ENCODE measurements around the gene TMEM256.

Gene TMEM256

DNA sequence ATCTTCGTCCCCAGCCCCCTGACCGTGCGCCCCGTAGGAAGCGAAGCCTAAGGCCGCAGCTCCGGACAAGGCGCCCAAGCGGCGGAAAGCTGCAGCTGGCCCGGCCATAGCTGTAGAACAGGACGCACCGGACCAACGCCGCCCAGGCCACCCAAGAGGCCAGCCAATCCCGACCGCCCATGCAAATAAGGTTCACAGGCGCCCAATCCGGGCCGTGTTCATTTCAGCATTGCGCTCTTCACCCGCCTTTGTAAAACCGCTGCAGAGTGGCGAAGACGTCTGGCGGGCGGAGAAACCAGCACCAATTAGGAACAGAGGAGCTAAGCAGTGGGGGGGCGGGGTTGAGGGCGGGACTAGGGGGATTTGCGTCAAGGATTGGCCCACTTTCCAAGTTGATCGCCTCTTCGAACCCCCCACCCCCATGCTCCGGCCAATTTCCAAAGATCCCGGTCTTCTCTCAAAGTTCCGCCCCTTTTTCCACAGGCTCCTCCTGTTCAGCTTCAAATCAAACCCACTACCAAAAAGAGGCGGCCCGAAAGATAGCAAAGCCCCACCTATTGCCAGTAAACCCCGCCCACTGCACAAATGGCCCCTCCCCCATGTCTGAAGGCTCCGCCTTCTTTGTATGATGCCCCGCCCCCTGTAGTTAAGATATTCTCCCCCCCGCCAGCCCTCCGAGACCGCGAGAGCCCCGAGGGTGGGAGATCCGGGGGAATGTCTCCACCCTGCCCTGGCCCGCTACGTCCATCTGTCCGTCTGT is at the start of gene TMEM256:
Gene TMEM256 (minus strand): TSS at position 121 of the 760 bp plus-strand sequence. CDS start 13 bp downstream, at position 108.
- DNase-seq (ENCODE audit: extremely low read depth in 1 of 2, low read depth in 1 of 2): peak; percentile 88 to 97

DNA sequence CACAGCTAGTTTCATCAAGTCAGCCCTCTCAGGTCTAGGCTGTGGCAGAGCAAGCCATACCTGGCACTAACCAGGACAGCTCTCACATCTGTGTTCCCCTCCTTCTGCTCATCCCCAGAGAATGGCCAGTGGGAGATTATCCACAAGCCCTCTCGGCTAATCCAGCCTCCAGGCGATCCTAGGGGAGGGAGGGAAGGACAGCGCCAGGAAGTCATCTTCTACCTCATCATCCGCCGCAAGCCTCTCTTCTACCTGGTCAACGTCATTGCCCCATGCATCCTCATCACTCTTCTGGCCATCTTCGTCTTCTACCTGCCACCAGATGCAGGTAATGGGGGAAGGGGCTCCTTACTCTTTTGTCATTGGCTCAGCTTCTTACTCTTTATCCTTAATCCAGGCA is 44.6 kb upstream of the TMEM256 start:
- DNase-seq (ENCODE audit: extremely low read depth in 1 of 2, low read depth in 1 of 2): no peak

DNA sequence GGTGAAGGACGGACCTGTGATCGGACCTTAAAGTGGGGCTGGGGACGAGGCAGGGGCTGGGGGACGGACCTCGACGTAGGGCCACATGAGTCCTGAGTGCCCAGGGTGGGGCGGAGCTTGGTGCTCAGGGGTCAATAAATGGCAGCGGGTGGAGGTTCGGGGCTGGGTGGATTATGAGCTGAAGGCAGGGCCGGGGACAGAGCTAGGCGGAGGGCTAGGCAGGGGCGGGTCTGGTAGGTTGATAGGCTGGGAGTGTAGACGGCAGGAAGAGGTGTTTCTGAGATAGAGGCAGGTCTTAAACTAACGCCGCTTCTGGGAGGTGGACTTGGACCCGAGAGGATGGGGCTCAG is 41.7 kb upstream of the TMEM256 start:
- DNase-seq (ENCODE audit: extremely low read depth in 1 of 2, low read depth in 1 of 2): no peak

DNA sequence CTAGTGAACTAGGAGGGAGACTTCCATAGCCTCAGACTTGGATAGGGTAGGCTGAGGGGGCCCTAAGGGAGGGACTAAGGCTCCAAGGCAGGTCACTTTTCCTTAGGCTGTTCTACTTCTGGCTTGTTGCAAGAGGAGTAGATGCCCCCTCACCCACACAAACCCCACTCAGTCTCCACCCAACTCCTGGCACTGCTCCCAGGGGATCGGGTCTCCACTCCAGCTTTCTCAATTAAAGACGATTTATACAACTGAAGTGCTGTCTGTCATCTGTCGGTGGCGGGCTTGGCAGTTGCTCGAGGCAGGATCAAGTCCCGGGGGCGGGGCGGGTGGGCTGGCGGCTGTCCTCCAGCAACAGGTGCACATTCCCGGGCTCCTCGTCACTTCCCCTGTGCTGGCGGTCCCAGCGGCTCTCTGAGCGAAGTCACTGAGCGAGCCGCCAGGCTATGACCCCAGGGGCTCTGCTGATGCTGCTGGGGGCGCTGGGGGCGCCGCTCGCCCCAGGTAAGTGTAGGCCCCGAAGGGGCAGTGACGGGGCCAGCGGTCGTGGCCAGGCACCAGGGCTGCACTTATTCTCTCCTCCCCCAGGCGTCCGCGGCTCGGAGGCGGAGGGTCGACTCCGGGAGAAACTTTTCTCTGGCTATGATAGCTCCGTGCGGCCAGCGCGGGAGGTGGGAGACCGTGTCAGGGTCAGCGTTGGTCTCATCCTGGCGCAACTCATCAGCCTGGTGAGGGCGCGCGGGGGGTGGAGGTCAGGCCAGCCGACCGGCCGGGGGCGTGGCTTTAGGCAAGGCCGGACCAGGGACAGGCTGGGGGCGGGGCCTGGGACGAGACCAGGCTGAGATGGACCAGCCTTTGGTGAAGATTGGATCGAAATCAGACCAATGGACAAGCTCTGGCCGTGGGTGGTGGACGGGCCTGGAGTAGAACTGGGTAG is 41.1 kb upstream of the TMEM256 start, which contains the start of gene CHRNB1:
Gene CHRNB1 (plus strand): TSS at position 380 of the 937 bp plus-strand sequence. CDS start 67 bp downstream, at position 447.
- DNase-seq (ENCODE audit: extremely low read depth in 1 of 2, low read depth in 1 of 2): no peak

DNA sequence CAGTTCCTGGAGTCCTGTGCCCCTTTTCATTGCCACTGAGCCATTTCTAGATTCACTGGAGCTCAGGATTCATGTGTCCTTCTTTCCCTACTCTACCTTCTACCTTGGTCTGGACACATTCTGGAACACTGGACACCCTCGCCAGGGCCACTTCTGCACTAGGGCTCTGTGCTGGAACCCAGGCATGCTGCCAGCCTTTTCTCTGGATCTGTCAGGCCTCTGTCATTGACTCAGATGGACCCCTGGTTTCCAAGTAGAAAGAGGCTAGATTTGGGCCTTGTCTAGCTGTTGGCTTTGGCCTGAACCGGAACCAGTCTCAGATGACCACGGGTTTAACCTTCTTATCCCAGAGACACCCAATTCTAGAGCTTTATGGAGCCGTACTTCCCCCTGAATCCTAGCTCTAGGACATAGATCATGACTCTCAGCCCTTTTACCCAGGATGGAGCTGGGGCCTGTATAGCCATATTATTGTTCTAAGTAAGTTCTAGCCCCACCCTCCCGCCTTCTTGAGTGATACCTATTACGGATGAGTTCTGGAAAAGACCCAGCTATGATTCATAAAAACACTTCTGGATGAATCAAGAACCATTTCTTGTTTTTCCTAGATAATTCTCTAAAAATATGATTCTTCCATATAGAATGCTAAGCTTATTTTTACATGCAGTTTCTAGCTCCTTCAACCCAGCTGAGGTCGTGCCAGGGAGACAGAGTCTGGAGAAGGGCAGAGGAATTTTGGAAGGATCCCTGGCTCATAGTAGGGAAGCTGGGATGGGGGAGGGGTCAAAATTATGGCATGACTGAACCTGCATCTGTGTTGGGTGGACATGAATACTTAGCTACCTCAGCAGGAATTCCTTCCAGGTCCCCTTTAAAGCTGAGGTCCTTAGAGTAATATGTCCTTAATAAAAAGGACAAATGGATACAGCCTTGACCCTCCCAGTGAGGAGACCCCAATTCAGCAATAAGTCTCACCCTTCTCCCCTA is 39.9 kb upstream of the TMEM256 start:
- no peak for DNase-seq (ENCODE audit: extremely low read depth in 1 of 2, low read depth in 1 of 2)

DNA sequence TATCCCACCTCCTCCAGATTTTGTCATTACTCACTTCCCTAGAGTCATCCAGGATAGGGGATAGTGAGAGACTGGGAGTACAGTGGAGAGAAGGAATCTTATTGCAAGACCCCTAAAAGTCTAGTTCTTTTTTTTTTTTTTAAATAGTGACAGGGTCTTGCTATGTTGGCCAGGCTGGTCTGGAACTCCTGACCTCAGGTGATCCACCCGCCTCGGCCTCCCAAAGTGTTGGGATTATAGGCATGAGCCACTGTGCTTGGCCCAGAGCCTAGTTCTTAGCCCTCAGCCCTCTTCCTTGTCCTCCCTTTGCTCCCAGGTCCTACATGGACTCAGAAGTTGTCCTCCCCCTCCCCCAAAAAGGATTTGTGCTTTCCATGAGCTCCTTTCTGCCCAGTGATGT is 38.2 kb upstream of the TMEM256 start:
- no peak for DNase-seq (ENCODE audit: extremely low read depth in 1 of 2, low read depth in 1 of 2)

DNA sequence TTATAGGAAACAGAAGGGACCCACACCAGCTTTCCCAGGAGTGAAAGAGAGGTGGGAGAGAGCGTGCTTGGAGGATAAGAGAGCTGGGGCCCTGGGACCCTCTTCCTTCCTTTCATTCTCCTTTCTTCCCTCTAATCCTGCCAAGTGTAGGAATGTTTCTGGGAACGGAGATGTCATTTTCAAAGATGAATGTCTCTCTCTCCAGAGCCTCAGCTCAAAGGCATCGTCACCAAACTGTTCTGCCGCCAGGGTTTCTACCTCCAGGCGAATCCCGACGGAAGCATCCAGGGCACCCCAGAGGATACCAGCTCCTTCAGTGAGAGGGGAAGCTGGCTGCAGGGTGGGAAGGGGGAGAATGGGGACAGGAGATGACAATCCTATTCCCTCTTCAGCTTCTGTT is 37.4 kb upstream of the TMEM256 start:
- DNase-seq (ENCODE audit: extremely low read depth in 1 of 2, low read depth in 1 of 2): no peak

DNA sequence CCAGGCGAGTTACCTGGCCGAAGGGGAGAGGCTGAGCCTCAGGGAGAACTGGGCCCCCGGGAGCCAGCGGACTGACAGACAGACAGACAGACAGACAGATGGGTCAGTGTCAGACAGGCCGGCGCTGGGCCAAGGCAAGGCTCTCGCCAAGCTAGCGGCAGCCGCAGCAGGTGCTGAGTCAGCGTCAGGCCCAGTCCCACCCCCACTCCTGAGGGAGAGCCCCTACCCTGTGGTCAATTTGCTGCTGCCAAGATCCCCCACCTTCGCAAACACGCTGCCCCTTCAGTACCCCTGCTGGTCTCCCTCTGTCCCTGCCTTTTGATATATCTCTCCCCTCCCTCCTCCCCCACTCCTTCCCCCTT is 36.9 kb upstream of the TMEM256 start:
- DNase-seq (ENCODE audit: extremely low read depth in 1 of 2, low read depth in 1 of 2): no peak

DNA sequence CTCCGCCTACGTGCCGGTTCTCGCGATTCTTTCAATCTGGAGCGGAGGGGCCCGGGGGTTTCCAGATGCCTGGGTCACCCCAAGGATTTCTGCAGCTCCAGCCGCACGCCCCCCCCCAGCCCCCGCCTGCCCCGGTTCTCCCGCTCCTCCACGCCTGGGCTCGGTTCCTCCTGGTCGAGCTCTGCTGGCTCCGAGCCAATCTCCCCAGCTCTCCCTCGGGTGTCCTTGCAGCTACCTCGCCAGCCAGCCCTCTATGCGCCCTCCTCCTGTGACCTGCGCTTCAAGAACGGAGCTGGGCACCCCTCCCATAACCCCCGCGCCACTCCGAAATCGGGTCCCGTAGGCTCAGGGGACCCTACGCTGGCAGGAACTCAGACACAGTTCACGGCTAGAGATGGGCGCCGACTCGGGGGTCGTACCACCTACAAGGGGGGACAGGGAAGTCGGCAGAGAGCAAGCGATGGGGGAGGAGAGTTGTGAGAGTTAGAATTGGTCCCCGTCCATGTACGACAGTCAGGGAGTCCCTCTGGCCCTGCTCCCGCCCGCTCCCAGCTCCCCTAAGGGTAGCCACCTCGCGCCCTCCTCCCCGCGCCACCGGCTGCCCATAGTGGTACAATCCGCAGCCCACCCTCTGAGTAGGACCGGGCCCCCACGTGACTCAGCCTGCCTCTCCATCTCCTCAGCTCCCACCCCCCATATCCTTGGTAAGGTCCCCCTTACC is 36.4 kb upstream of the TMEM256 start:
- no peak for DNase-seq (ENCODE audit: extremely low read depth in 1 of 2, low read depth in 1 of 2)

DNA sequence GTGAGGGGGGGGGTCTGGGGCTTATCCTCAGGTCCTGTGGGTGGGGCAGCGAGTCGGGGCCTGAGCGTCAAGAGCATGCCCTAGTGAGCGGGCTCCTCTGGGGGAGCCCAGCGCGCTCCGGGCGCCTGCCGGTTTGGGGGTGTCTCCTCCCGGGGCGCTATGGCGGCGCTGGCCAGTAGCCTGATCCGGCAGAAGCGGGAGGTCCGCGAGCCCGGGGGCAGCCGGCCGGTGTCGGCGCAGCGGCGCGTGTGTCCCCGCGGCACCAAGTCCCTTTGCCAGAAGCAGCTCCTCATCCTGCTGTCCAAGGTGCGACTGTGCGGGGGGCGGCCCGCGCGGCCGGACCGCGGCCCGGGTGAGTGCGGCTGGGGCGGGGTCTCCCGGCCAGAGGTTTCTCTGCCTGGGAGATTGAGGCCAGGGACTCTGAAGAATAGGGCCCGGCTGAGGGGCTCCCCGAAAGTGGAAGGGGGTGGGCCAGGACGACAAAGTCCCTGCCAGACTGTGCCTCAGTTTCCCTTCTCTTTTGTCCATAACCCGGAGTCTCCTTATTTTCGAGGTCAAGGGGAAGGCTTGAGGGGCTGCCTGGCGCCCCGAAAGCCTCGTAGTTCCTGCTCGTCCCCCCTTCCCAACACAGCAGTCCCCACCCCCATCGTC is 35.7 kb upstream of the TMEM256 start, which contains the start of gene FGF11:
Gene FGF11 (plus strand): TSS at position 51 of the 651 bp plus-strand sequence. CDS start 109 bp downstream, at position 160.
- DNase-seq (ENCODE audit: extremely low read depth in 1 of 2, low read depth in 1 of 2): no peak

DNA sequence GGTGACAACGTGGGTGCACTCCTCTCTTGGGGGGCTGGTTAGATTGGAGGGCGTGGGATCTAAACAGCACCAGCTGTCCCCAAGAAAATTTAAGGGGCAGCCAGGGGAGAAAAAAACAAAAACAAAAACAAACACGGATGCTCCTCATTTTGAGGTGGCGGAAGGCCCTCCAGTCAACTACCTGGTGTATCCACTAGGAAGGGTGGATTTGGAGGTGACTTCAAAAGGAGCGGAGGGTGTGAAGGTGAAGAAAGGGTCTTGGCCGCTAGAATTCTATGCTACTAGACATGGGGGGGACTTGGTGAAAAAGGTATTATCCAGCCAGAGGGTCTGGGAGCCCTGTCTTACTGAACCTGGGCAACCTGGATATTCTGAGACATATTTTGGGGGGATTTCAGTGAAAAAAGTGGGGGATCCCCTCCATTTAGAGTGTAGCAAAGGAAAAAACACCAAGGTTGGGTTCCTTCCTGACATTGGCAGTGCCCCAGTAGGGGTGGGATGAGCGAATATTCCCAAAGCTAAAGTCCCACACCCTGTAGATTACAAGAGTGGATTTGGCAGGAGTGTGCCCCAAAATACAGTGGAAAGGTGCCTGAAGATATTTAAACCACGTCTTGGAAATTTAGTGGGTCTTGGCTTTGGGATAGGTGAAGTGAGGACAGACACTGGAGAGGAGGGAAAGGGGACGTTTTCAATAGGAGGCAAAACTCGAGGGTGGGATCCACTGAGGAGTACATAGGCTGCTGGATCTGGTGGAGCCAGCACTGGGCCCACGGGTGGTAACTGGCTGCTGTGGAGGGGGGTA is 35.0 kb upstream of the TMEM256 start:
- no peak for DNase-seq (ENCODE audit: extremely low read depth in 1 of 2, low read depth in 1 of 2)

DNA sequence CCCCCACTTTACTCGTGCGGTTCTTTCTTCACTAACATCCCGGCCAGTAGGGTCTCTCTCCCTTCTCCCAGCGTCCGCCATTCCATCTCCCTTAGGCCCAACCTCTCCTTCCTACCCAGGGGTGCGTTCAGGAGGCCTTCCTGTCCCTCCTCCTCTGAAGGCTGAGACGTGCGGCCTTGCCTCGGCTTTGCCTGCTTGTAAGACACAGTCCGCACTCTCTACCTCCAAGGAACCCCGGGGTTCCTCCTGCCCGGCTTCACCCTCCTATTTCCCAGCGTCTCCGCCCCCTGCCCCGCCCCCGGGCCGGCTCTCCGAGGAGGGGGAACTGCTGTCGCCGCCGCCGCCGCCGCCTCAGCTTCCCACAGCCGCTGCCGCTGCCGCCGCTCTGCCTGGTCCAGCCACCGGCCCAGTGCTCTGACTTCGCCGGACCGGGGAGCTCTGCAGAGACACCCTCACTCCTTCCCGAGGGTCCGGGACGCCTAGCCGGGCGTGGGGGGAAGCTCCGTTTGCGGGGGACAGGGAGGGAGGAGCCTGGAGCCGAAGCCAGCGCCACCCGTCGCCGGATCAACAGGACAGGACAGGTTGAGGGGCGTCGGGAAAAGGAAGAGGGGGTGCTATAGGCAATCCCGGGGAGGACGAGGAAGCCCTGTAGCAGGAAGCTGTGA is 34.2 kb upstream of the TMEM256 start:
- peak in 1 of 2 donors; percentile 45 for DNase-seq (ENCODE audit: extremely low read depth in 1 of 2, low read depth in 1 of 2)

DNA sequence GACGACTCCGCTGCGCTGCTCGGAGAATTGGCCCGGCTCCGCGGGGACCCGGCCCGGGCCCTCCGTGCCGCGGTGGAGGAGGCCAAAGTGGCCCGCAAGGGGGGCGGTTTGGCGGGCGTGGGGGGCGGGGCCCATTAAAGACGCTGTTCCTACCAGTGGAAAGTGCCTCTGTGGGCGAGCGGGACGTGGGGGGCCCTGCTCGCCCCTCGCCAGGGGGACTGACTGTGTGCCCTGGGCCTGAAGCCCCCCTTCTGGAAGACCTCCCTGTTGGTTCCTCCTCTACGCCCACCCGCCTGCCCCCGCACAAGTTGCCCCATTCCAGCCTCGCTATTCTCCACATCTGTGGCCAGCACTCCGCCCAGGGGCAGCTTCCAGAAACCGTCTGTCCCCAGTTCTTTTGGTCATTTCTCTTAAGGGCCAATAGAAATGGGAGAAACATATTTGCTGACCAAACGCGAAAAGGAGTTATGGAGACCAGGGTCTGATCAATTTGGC is 33.5 kb upstream of the TMEM256 start:
- DNase-seq (ENCODE audit: extremely low read depth in 1 of 2, low read depth in 1 of 2): no peak

DNA sequence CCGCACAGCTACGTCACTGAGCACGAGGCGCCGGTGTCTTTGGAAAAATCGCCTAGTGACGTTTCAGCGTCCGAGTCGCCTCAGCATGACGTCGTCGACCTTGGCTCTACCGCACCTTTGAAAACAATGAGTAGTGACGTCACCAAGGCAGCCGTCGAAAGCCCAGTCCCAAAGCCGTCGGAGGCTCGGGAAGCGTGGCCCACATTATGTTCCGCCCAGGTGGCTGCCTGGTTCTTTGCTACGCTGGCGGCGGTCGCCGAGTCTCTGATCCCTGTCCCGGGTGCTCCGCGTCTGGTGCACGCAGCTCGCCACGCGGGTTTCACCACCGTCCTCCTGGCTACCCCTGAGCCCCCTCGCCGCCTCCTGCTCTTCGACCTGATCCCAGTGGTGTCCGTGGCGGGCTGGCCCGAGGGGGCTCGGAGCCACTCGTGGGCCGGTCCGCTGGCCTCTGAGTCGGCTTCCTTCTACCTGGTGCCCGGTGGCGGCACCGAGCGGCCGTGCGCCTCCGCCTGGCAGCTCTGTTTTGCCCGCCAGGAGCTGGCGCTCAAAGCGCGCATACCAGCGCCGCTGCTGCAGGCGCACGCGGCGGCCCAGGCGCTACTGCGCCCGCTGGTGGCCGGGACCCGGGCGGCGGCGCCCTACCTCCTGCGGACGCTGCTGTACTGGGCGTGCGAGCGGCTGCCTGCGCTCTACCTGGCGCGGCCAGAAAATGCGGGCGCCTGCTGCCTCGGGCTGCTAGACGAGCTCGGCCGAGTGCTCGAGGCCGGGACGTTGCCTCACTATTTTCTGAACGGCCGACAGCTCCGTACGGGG is 32.9 kb upstream of the TMEM256 start:
- peak; percentile 70 for DNase-seq (ENCODE audit: extremely low read depth in 1 of 2, low read depth in 1 of 2)

DNA sequence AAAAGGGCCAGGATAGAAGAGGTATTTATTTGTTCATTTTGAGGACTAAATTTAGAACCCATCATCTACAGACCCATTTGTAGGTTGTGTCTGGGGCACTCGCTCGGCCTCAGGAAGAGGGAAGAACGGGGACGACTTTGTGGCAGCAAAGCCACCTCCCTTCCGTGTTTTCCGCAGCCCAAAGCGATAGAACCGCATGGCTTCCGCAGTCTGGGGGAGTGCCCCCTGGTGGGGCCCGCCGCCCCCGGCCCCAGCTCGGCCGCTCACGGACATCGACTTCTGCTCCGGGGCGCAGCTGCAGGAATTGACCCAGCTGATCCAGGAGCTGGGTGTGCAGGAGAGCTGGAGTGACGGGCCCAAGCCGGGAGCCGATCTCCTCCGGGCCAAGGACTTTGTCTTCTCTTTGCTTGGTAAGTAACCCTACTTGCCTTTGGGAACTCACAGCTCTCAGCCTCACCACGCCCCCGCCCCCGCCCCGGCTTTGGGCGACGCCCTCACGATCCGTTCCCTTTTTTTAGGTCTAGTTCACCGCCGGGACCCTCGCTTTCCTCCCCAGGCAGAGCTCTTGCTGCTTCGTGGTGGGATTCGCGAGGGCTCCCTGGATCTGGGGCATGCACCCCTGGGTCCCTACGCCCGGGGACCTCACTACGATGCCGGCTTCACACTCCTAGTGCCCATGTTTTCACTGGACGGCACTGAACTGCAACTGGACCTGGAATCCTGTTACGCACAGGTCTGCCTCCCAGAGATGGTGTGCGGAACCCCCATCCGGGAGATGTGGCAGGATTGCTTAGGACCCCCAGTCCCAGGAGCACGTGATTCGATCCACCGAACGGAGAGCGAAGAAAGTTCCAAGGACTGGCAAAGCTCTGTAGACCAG is 32.0 kb upstream of the TMEM256 start:
- DNase-seq (ENCODE audit: extremely low read depth in 1 of 2, low read depth in 1 of 2): peak; percentile 30 to 41

DNA sequence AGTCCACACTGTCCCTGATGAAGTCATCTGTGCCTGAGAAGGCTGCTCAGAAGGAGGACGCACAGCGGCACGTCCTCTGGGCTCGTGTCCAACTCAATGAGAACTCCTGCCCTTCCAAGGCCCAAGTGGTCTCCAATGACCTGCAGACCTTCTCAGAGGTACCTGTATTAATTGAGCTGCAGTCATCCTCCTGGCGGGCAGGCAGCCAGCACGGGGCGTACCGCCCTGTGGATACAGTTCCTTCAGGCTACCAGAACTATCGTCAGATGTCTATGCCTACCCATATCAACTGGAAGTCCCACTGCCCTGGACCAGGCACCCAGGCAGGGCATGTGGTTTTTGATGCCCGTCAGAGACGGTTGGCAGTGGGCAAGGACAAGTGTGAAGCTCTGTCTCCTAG is 28.4 kb upstream of the TMEM256 start:
- no peak for DNase-seq (ENCODE audit: extremely low read depth in 1 of 2, low read depth in 1 of 2)
